Activated T-helper 1 cell treated with anti-CD3 and anti-CD28 coated beads, Interleukin-12 subunit alpha, Interleukin-12 subunit beta, Interleukin-2, Interleukin-4 antibody, amounts not matched to agents 30 ng/mL and 10 ng/mL and 1 ng/mL, durations not matched to agents 14 hours and 24 hours and 36 hours (primary cell): Measurements from ENCODE around the gene AJM1. TPM values are rescaled to one million over a fixed set of nuclear protein-coding genes. Genes with fewer than 3 reads are reported as not detected.
A peak's percentile ranks its signal among the peaks of the same experiment; 100 is the strongest.
"Not testable (repeated sequence)": the region's sequence is repeated elsewhere in the genome, so short reads cannot be mapped to it uniquely, and the experiment has no call there.

Experiments
- DNase-seq: peaks from one replicate; pipeline ENCODE4 v3.0.0; 2021; ENCODE audit warnings: low spot score
- H3K27ac Mint-ChIP-seq: one replicate; pipeline ENCODE4 v1.8.0; 2021; ENCODE audit warnings: mild to moderate bottlenecking, mixed read lengths
- H3K27me3 Mint-ChIP-seq: one replicate; pipeline ENCODE4 v1.8.0; 2022; ENCODE audit warnings: mild to moderate bottlenecking, moderate library complexity, mixed read lengths; ENCODE audit not compliant: insufficient read depth
- H3K36me3 Mint-ChIP-seq: one replicate; pipeline ENCODE4 v1.8.0; 2021; ENCODE audit warnings: low read depth, mixed read lengths
- H3K4me1 Mint-ChIP-seq: one replicate; pipeline ENCODE4 v1.8.0; 2021; ENCODE audit warnings: low read depth, mixed read lengths
- H3K4me3 Mint-ChIP-seq: one replicate; pipeline ENCODE4 v1.8.0; 2021; ENCODE audit warnings: mild to moderate bottlenecking, moderate library complexity, mixed read lengths
- H3K9me3 Mint-ChIP-seq: one replicate; pipeline ENCODE4 v1.8.0; 2021; ENCODE audit warnings: mixed read lengths
- intact Hi-C: fragments of 100-400 bp; cut with micrococcal nuclease; formaldehyde crosslinking; loops from one replicate; pipeline ENCODE4 v1.15.1; 2024
- total RNA-seq: library from RNA; stranded (reverse); gene quantifications from 2 replicates; pipeline ENCODE4 v1.2.3, GENCODE V29; 2022

The AJM1 gene
- total RNA-seq, result 5.1 and 5.8 TPM in 2 replicates

DNA sequence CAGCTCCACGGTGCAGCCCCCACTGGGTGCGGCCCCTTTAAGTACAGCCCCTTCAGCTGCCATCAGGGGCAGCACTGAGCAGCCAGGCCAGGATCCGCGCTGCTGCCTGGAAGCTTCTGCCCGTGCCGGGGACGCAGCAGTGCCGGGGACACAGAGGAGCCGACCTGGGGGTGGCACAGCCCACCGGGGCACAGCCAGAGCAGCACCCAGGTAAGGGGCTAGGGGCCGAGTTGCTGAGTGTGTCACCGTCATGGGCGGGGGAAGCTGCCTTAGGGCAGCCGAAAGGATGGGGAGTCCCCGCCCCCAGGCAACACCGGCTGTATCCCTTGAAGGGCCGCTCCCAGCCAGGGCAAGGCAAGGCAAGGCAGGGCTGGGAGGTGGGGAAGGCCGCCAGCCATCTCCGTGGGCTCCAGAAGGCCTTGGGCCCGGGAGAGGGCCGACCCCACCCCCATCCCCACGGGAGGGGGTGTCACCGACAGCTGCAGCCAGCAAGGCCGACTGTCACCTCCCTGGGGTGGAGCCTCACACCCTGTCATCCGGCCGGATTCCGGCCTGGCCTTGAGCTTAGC is at the start of gene AJM1:
AJM1 (plus strand) TSS at position 99 of the 569 bp plus-strand sequence. CDS start 1,937 bp downstream, outside the sequence.
- H3K9me3 Mint-ChIP-seq, H3K4me1 Mint-ChIP-seq, H3K36me3 Mint-ChIP-seq, H3K27me3 Mint-ChIP-seq: not testable (repeated sequence)
- H3K27ac Mint-ChIP-seq, result peak within 1 kb of the TSS; percentile 77
- H3K4me3 Mint-ChIP-seq, result peak within 1 kb of the TSS; percentile 83
- intact Hi-C loops, result loop anchor here (1.0 to 2.0 kb wide), 5 partner anchors 36 to 192 kb away; partner anchors contain the start of genes FBXW5, PAXX, RABL6 and TMEM141
- peak; percentile 79 for DNase-seq

DNA sequence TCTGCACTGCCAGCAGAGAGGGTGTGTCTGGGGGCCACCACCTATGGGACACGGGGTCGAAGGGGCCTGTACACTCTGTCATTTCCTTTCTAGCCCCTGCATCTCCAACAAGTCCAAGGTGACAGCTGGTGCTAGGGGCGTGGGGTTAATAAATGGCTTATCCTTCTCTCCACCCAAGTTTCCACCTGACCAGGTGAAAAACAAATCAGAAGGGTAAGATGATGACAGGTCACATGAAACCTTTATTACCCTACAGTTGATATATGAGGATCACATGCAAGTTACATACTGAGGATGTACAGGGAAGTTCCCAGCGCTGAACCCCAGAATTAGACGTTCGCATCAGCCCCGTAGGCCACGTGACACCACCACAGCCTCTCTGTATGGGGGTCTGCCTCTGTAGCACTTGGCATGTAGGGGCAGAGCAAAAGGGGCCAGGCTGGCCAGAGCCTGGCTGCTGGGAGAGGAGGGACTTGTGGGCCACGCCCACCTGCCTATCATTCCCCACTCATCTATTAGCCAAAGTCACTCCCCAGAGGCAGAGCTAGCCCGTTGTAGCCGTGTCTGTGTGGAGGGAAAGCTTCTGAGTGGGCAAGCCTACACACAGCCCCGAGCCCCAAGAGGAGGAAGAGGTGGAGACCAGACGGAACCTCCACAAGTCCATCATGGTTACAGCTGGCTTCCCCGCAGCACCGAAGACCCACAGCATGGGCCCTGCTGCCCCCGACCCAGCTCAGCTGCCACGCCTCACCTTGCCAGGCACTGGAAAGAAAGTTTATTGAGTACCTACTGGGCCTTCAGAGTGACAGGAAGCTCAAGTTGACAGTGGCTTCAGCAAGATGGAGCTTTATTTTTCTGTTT is 49.0 kb upstream of the AJM1 start:
- Mint-ChIP-seq H3K9me3 (no peaks in the 10 kb centered on the region), H3K4me3 (peak overlapping the region; percentile 68), H3K27me3 (peaks cover 6% of the 10 kb centered on the region), H3K36me3 (no peaks in the 10 kb centered on the region), H3K27ac (no peak overlapping the region), H3K4me1 (peaks cover 21% of the 10 kb centered on the region)
- DNase-seq, result no peak
- intact Hi-C loops, result loop anchor here (5.0 kb wide), 2 partner anchors 246 to 759 kb away; partner anchors contain the start of genes MRPL41, NOTCH1 and PNPLA7

DNA sequence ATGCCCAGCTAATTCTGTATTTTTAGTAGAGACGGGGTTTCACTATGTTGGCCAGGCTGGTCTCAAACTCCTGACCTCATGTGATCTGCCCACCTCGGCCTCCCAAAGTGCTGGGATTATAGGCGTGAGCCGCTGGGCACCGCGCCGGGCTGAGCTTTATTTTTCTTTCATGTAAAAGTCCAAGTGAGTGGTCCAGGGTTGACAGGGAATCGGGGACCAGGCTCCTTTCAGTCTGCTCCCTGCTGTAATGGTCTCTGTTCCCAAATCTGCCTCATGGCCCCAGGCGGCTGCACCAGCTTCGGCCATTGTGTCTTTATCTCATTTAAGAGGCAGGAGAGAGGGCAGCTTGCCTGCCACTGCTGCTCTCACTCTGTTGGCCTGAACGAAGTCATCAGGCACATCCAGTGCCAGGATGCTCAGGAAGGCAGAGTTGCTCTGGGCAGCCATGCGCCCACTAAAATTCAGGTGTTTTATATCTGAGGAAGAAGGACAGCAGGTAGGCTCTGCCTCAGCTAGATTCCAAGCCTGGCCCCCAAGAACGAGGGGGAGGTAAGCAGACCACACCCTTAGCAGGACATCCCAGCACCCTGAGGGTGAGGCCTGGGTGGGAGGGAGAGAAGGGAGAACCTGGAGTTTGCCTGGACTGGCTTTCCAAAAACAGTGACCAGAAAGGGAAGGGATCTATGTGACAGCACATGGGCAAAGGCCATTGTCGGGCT is 47.8 kb upstream of the AJM1 start:
- peaks cover 16% of the 10 kb centered on the region for H3K4me1 Mint-ChIP-seq
- no peak overlapping the region for H3K4me3 Mint-ChIP-seq
- no peak for DNase-seq
- no peak overlapping the region for H3K27ac Mint-ChIP-seq
- peaks cover 8% of the 10 kb centered on the region for H3K27me3 Mint-ChIP-seq
- no peaks in the 10 kb centered on the region for H3K9me3 Mint-ChIP-seq
- intact Hi-C loops, result loop anchor here (5.0 kb wide), 2 partner anchors 247 to 758 kb away; partner anchors contain the start of genes MRPL41, NOTCH1 and PNPLA7
- no peaks in the 10 kb centered on the region for H3K36me3 Mint-ChIP-seq

DNA sequence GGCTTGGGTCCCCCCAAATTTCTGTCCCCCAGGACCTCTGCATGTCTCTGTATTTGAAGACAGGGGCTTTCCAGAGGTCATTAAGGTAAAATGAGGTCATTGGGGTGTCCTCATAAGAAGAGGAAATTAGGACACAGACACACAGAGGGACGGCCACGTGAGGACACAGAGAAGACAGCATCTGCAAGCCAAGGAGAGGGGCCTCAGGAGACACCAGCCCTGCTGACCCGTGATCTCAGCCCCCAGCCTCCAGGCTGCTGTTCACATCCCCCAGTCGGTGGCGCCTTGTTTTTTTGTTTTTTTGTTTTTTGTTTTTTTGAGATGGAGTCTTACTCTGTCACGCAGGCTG is 47.3 kb upstream of the AJM1 start:
- H3K4me3 Mint-ChIP-seq, result no peak overlapping the region
- H3K27me3 Mint-ChIP-seq, result peaks cover 10% of the 10 kb centered on the region
- H3K27ac Mint-ChIP-seq, result no peak overlapping the region
- no peaks in the 10 kb centered on the region for H3K36me3 Mint-ChIP-seq
- peaks cover 16% of the 10 kb centered on the region for H3K4me1 Mint-ChIP-seq
- no peak for DNase-seq
- intact Hi-C loops, result loop anchor here (5.0 kb wide), 2 partner anchors 248 to 757 kb away; partner anchors contain the start of genes MRPL41, NOTCH1 and PNPLA7
- no peaks in the 10 kb centered on the region for H3K9me3 Mint-ChIP-seq

DNA sequence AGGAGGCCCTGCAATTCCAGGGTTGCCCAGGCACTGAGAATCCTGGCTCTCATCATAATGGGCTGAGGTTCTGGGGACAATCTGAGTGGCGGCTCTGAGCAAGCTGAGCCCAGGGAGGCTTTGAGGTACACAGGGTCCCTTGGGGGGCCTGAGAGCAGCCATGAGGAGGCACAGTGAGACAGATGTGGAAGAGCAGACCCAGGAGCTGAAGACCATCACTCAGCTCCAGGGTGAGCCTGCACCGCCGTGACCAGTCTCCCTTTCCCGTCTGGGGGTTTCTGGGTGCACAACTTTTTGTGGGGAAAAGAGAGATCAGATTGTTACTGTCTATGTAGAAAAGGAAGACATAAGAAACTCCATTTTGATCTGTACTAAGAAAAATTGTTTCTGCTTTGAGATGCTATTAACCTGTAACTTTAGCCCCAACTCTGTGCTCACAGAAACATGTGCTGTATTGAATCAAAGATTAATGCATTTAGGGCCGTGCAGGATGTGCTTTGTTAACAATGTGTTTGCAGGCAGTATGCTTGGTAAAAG is 46.0 kb upstream of the AJM1 start, which contains the start of gene CCDC183:
CCDC183 (plus strand) TSS at position 101 of the 537 bp plus-strand sequence; CDS start at position 161, 60 bp downstream.
- Mint-ChIP-seq H3K9me3 (no peaks in the 10 kb centered on the region), H3K27ac (no peak within 1 kb of the TSS), H3K4me3 (no peak within 1 kb of the TSS), H3K36me3 (no peaks in the 10 kb centered on the region), H3K27me3 (peaks cover 19% of the 10 kb centered on the region), H3K4me1 (peaks cover 23% of the 10 kb centered on the region)
- intact Hi-C loops, result no loop called here
- no peak for DNase-seq

DNA sequence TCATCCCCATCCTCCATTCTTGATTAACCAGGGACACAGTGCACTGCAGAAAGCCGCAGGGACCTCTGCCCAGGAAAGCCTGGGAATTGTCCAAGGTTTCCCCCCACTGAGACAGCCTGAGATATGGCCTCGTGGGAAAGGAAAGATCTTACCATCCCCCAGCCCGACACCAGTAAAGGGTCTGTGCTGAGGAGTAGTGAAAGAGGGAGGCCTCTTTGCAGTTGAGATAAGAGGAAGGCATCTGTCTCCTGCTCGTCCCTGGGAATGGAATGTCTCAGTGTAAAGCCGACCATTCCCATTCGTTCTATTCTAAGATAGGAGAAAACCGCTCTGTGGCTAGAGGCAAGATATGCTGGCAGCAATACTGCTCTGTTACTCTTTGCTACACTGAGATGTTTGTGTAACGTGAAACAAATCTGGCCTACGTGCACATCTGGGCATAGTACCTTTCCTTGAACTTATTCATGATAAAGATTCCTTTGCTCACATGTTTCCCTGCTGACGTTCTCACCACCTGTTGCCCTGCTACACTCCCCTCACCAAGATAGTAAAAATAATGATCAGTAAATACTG is 45.4 kb upstream of the AJM1 start:
- intact Hi-C loops, DNase-seq, H3K9me3 Mint-ChIP-seq, H3K36me3 Mint-ChIP-seq, H3K27ac Mint-ChIP-seq, H3K4me3 Mint-ChIP-seq: not testable (repeated sequence)
- H3K27me3 Mint-ChIP-seq, result peaks cover 21% of the 10 kb centered on the region
- peaks cover 22% of the 10 kb centered on the region for H3K4me1 Mint-ChIP-seq

DNA sequence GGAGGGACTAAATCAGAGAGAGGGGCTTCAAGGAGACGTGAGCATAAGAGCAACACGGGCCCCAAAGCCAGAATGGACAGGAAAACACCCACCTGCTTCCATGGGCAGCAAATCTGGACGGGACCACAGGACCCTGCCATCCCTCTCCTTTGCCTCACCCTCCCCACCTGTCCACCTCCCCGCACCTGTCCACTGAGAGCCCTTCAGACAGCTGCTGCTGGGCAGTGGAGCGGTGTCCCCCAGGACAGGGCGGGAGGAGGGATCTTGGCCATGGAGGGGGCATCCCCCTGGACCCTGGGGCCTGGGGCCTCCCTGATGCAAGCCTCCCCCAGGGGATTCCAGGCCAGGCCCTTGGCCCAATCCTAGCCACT is 43.6 kb upstream of the AJM1 start:
- Mint-ChIP-seq H3K27me3 (peaks cover 21% of the 10 kb centered on the region), H3K4me3 (no peak overlapping the region), H3K27ac (no peak overlapping the region), H3K4me1 (peaks cover 10% of the 10 kb centered on the region), H3K36me3 (no peaks in the 10 kb centered on the region), H3K9me3 (no peaks in the 10 kb centered on the region)
- no peak for DNase-seq
- intact Hi-C loops, result no loop called here

DNA sequence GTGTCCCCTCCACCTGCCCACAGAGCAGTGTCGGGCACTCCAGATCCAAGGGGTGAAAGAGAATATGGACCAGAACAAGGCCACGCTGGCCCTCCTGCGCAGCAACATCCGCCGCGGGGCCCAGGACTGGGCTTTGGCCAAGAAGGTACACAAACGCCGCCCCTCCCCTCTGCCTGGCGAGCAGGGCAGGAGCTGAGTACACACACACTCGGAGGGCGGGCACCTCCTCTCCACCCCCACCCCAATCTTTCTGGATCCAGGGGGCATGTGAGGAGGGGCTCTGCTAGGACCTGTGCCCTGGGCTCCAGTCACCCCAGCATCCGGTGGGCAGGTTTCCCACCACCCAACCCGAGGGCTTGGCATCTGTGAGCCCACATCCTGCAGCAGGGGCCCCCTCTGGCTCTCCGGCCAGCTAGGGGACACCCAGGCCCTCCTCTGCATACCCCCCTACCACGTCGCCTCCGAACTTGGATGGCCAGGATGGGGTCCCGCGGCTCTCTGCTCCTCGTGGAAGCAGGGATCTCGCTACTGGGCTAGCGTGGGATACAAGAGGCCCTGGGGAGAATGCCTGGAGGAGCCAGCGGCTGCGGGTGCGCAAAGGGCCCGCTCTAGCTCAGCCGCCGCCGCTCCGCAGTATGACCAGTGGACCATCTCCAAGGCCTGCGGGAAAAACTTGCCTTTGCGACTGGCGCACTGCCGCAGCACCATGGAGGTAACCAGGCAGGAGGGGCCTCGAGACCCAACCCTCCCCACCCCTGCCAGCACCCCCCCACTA is 43.0 kb upstream of the AJM1 start:
- H3K36me3 Mint-ChIP-seq, result peaks cover 4% of the 10 kb centered on the region
- DNase-seq, result no peak
- no peak overlapping the region for H3K27ac Mint-ChIP-seq
- intact Hi-C loops, result no loop called here
- no peaks in the 10 kb centered on the region for H3K9me3 Mint-ChIP-seq
- H3K4me1 Mint-ChIP-seq, result peaks cover 10% of the 10 kb centered on the region
- H3K4me3 Mint-ChIP-seq, result no peak overlapping the region
- H3K27me3 Mint-ChIP-seq, result peaks cover 23% of the 10 kb centered on the region

DNA sequence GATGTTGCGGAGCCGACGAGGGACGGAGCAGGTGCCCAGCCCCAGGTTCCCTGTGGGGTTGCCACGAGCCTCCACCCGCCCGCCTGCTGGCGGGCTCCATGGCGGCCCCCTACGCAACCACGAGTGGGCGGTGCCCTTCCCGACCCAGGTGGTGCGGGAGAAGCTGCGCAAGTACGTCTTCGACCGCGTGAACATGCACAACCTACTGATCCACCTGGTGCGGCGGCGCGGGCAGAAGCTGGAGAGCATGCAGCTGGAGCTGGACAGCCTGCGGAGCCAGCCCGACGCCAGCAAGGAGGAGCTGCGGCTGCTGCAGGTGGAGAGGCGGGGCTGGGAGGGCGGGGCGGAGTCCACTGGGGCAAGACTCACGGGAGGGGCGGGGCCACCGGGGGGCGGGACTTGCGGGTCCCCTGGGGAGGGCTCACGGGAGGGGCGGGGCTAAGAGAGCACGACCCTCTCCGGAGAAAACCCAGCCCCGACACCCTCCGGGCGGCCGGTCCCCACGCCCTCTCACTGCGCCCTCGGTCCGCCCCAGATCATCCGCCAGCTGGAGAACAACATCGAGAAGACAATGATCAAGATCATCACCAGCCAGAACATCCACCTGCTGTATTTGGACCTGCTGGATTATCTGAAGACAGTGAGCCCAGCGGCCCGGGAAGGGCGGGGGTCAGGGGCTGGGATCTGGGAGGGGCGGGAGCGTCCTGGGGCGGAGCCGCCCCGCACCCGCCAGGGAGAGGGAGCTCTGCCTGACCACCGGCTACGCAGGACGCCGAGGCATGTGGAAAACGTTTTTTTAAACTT is 42.2 kb upstream of the AJM1 start:
- H3K27me3 Mint-ChIP-seq, result peaks cover 23% of the 10 kb centered on the region
- peak overlapping the region; percentile 80 for H3K4me3 Mint-ChIP-seq
- peaks cover 4% of the 10 kb centered on the region for H3K36me3 Mint-ChIP-seq
- no peaks in the 10 kb centered on the region for H3K9me3 Mint-ChIP-seq
- H3K27ac Mint-ChIP-seq, result peak overlapping the region; percentile 29
- DNase-seq, result peak; percentile 61
- peaks cover 10% of the 10 kb centered on the region for H3K4me1 Mint-ChIP-seq
- intact Hi-C loops, result loop anchor here (1.0 to 10.0 kb wide), 4 partner anchors 9 to 655 kb away; partner anchors contain the start of genes NSMF, PAXX, QSOX2 and TMEM141

DNA sequence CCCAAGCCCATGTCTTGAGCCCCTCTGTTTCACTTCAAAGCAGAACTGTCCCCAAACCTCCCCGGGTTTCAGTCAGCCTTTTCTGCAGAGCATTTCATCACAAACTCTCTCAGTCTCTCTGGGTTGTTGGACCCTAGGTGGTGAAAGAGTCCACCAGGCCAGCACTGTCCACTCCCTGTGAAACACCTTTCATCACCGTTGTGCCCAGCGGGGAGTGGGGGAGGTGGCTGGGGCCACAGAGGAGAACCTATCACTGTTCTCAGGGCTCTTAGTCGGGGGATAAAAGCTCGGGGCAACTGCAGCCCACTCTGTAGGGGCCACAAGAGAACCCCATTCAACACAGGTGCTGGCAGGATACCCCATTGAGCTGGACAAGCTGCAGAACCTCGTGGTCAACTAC is 40.0 kb upstream of the AJM1 start:
- H3K9me3 Mint-ChIP-seq, result no peaks in the 10 kb centered on the region
- peaks cover 18% of the 10 kb centered on the region for H3K27me3 Mint-ChIP-seq
- H3K36me3 Mint-ChIP-seq, result peaks cover 4% of the 10 kb centered on the region
- intact Hi-C loops, result loop anchor here (10.0 kb wide), 2 partner anchors 558 to 652 kb away; partner anchors contain the start of genes NSMF and QSOX2
- DNase-seq, result no peak
- H3K4me1 Mint-ChIP-seq, result peaks cover 10% of the 10 kb centered on the region
- H3K27ac Mint-ChIP-seq, result no peak overlapping the region
- H3K4me3 Mint-ChIP-seq, result no peak overlapping the region

DNA sequence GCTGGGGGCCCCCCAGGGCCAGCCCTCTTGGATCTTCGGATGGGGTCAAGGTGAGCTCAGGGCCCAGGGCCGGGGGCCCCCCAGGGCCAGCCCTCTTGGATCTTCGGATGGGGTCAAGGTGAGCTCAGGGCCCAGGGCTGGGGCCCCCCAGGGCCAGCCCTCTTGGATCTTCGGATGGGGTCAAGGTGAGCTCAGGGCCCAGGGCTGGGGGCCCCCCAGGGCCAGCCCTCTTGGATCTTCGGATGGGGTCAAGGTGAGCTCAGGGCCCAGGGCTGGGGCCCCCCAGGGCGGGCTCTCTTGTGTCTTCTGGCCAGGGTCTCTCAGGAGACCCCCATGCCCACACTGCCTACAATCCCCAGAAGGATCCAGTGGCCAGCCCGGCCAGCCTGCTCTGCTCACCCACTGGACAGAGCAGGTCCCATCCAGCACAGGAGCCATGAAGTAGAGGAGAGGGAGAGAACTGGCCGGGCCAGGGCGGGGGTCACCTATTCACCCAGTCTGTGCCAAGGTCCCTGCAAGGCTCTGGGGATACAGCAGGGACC is 39.2 kb upstream of the AJM1 start:
- H3K4me3 Mint-ChIP-seq, DNase-seq, H3K27ac Mint-ChIP-seq, H3K36me3 Mint-ChIP-seq, H3K9me3 Mint-ChIP-seq: not testable (repeated sequence)
- Mint-ChIP-seq H3K27me3 (peaks cover 19% of the 10 kb centered on the region), H3K4me1 (peaks cover 10% of the 10 kb centered on the region)
- intact Hi-C loops, result loop anchor here (10.0 kb wide), 2 partner anchors 558 to 652 kb away; partner anchors contain the start of genes NSMF and QSOX2
